HG03354 (cell line): ENCODE data around the gene FIZ1.
"Not testable (repeated sequence)": the region's sequence is repeated elsewhere in the genome, so short reads cannot be mapped to it uniquely, and the experiment has no call there.

Experiments used
- ATAC-seq: cut with Tn5 transposase; IDR thresholded peaks from one replicate; pipeline ENCODE4 v1.9.1; 2021; ENCODE audit warnings: mild to moderate bottlenecking; ENCODE audit not compliant: unreplicated experiment, poor library complexity, severe bottlenecking

The FIZ1 gene

GRCh38 chr19:55599842-55600661 is 735 bp upstream of the FIZ1 start, which contains the start of gene ZNF524:
ZNF524 (plus strand) TSS chr19:55600288; CDS start chr19:55602113, 1,825 bp downstream.
- peak; percentile 52 for ATAC-seq

GRCh38 chr19:55598719-55599467 is 424 bp downstream of the FIZ1 start:
- ATAC-seq = peak; percentile 58

- no peak for ATAC-seq
These were observed 1.3 kb downstream of the FIZ1 start for GRCh38 chr19:55598034-55598433.

- ATAC-seq = no peak
These were observed 1.8 kb downstream of the FIZ1 start for GRCh38 chr19:55597501-55597921.

- ATAC-seq = no peak
These were observed 3.0 kb downstream of the FIZ1 start for GRCh38 chr19:55596304-55596703.

- ATAC-seq = no peak
These were observed 4.2 kb downstream of the FIZ1 start for GRCh38 chr19:55594996-55595545.

GRCh38 chr19:55593096-55593772 is 6.1 kb downstream of the FIZ1 start:
- no peak for ATAC-seq

GRCh38 chr19:55592391-55593090 is 6.8 kb downstream of the FIZ1 start:
- ATAC-seq = no peak

GRCh38 chr19:55591555-55591954 is 7.8 kb downstream of the FIZ1 start:
- ATAC-seq = no peak

GRCh38 chr19:55590617-55591016 is 8.7 kb downstream of the FIZ1 start:
- no peak for ATAC-seq

GRCh38 chr19:55590109-55590508 is 9.2 kb downstream of the FIZ1 start:
- no peak for ATAC-seq

GRCh38 chr19:55588738-55589137 is 10.6 kb downstream of the FIZ1 start:
- ATAC-seq = no peak

GRCh38 chr19:55586976-55587668 is 12.2 kb downstream of the FIZ1 start:
- peak; percentile 97 for ATAC-seq

GRCh38 chr19:55585658-55586339 is 13.5 kb downstream of the FIZ1 start:
- no peak for ATAC-seq

GRCh38 chr19:55584871-55585270 is 14.4 kb downstream of the FIZ1 start:
- no peak for ATAC-seq

GRCh38 chr19:55583897-55584296 is 15.4 kb downstream of the FIZ1 start:
- ATAC-seq = not testable (repeated sequence)

- not testable (repeated sequence) for ATAC-seq
These were observed 17.0 kb downstream of the FIZ1 start for GRCh38 chr19:55582284-55582683.

GRCh38 chr19:55581823-55582223 is 17.5 kb downstream of the FIZ1 start:
- ATAC-seq = no peak
